K562 (cell line): ENCODE measurements around the gene SVIL.

Experiments
- CTCF ChIP-seq, 3 experiments: IDR thresholded peaks in 2 of 3; conservative IDR thresholded peaks in 1 of 3; 2 replicates each; pipeline ENCODE4 v1.5.1; 2011 to 2012; ENCODE audit warnings: low read length in 3 of 3, mild to moderate bottlenecking in 3 of 3, control low read depth in 2 of 3, improper control_type of control experiment in 1 of 3, inconsistent platforms in 1 of 3, low read depth in 1 of 3, mixed read lengths in 1 of 3, moderate library complexity in 1 of 3; ENCODE audit not compliant: insufficient read depth in 2 of 3
- FOSL1 ChIP-seq: fragments of 200-800 bp; sonication (Bioruptor generic); conservative IDR thresholded peaks from 2 replicates; pipeline ENCODE4 v1.6.1; 2016; ENCODE audit warnings: missing genetic modification characterization, missing compliant biosample characterization
- HLTF ChIP-seq: fragments of 450-650 bp; IDR thresholded peaks from 2 replicates; pipeline ENCODE4 v1.6.1; 2016
- SETDB1 ChIP-seq: IDR thresholded peaks from one replicate; pipeline ENCODE4 v1.6.1; 2012; ENCODE audit warnings: low read length, control low read depth, inconsistent platforms
- SP1 ChIP-seq: sonication (generic); formaldehyde crosslinking; IDR thresholded peaks from 2 replicates; pipeline ENCODE4 v1.8.1; 2022; ENCODE audit warnings: mild to moderate bottlenecking, missing genetic modification reagents
- ZNF584 ChIP-seq: fragments of 200-800 bp; sonication (Bioruptor generic); IDR thresholded peaks from 2 replicates; pipeline ENCODE4 v1.6.1; 2016; ENCODE audit warnings: low read depth, mild to moderate bottlenecking, missing genetic modification characterization, missing compliant biosample characterization
- ZNF639 ChIP-seq, 2 experiments: fragments of 200-800 bp in 1 of 2; sonication (Bioruptor generic) in 1 of 2; sonication (generic) in 1 of 2; formaldehyde crosslinking in 1 of 2; IDR thresholded peaks in 1 of 2; conservative IDR thresholded peaks in 1 of 2; 2 replicates each; pipeline versions ENCODE4 v1.5.0 to v1.6.1; 2016 to 2020; ENCODE audit warnings: missing compliant biosample characterization in 1 of 2, missing genetic modification characterization in 1 of 2, missing genetic modification reagents in 1 of 2

DNA sequence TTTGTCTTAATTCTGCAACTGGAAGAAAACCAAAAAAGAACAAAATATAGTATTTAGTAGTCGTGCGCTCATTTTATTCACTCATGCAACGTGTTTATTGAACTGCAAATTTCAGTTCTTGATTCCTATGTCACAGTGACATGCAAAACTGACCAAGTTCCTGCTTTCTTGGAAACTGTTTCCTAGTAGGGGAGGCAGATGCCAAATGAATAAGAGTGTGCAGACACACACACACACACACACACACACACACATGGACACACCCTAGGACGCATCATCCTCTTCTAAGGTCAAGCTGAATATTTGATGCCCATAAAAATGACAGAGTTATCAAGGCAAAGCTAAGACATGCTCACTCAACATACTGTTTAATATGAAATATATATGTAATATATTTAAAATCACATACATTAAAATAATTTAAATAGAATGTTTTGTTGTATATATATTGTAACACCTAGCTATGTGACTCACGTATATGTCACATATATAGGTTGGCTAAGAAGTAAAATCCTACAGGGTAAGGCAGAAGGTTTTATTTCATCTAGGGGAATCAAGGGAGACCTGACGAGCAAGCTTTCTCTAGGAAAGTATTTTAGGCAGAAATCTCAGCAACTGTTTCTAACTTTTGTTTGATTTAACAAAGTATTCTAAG is 79.6 kb downstream of the SVIL start:
- TF ChIP-seq ZNF584 (CRISPR knock-in tag) (no peak), ZNF639 (CRISPR knock-in tag; conservative IDR thresholded peaks at IDR 0.05 in 1 of 2, IDR thresholded peaks at IDR 0.05 in 1 of 2) (no peak), SP1 (CRISPR knock-in tag) (no peak), SETDB1 (no peak), FOSL1 (tag) (no peak), CTCF (IDR thresholded peaks at IDR 0.05 in 2 of 3, conservative IDR thresholded peaks at IDR 0.05 in 1 of 3; ENCODE audit: insufficient read depth in 2 of 3, low read depth in 1 of 3, low read length in 3 of 3) (no peak), HLTF (no peak)
